Umbilical cord (tissue), 2 donors: ENCODE data around the gene COMMD1. TPM values are rescaled to one million over a fixed set of nuclear protein-coding genes. Genes with fewer than 3 reads are reported as not detected.
A peak's percentile ranks its signal among the peaks of the same experiment; 100 is the strongest.

Experiments used
- DNase-seq: peaks from one replicate; pipeline ENCODE4 v3.0.0-alpha.2; 2015; ENCODE audit warnings: low spot score
- total RNA-seq: library from RNA; depleted of rRNA; stranded (reverse); fragments of >200 nt; gene quantifications from one replicate; pipeline ENCODE4 v1.2.3, GENCODE V29; 2014; ENCODE audit warnings: low replicate concordance; ENCODE audit not compliant: insufficient read depth

COMMD1 gene
- total RNA-seq, 1 donor from 2014 or later = 47.2 TPM

DNA sequence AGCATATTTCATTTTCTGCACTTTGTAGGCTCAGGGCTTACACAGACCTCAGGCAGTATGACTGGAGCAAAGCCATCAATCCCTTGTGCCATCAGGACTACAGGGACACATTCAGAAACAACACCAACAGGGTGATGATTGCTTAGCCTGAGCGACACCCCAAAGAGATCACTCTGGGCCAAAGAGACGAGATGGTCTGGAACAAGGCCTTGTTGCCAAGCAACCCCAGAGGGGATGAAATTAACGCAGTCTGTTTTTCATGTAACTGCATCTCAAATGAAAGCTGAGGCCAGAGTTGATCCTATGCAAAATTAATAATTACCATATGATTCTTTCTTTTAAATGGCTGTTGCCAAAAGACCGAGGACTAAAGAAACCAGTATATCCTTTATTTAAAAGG, 270.3 kb downstream of the COMMD1 start:
- no peak for DNase-seq

GRCh38 chr2:62176801-62177200, 271.3 kb downstream of the COMMD1 start:
- DNase-seq = no peak

- DNase-seq = no peak
These were observed 272.0 kb downstream of the COMMD1 start for GRCh38 chr2:62177392-62178049.

DNA sequence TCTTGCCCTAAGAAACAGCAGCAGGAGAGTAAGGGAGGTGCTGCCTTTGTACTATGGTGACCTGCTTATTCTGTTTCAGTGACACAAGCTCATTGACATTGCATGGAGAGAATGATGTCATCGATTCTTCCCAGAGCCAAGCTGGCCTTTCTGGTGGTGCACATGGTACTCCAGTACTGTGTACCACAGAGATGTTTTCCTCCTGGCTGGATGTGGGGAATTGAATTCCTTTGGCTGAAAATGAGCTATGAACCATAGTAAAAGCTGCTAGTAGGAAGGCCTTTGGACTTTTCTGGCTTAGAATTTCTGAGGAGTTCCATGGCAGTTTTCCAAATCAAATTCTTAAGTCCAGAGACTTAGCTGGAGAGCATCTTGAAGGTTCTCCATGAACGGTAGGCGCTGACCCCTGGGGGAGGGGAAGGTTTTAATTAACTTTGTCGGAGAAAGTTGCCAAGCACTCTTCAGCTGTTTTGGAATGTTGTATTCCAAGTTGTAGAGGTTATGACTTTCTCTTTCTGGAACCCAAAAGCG, 273.3 kb downstream of the COMMD1 start:
- DNase-seq = no peak

DNA sequence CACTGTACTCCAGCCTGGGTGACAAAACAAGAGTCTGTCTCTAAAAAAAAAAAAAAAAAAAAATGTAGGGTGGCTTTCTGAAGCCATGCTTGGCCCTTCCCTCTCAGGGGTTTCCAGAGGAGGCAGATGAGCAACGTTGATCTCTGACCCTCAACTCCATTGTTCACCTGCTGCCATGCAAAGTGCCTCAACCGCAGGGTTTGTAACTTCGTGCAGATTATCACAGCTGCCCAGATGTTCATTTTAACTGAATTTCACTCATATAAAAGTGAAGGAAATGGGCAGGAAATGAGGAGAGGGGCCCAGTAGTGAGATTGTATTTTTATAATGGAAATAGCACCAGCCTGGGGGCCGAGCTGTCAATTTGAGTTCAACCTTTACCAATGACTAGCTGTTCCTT, 275.5 kb downstream of the COMMD1 start:
- DNase-seq = no peak

DNA sequence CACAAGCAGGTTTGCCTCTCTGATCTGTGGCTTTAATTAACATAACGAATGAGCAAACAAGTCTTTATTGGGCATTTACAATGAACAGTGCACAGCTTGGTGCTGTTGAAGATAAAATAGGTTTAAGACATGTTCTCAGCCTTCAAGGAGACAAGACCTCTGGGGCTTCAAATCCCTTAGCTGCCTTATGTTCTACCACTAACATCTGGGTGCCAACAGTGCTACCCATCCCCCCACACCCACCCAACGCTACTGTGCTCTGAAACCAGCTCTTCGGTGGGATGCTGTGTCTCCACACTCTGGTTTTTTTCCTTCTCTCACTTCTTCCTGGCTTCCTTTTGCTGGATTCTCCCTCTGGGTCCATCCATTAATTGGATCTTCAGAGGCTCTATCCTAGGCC, 276.4 kb downstream of the COMMD1 start:
- no peak for DNase-seq

GRCh38 chr2:62184512-62185230, 279.2 kb downstream of the COMMD1 start:
- peak; percentile 10 for DNase-seq

Other genes with a start within 250 kb of the COMMD1 start
- gene FAM161A, start 51.6 kb upstream of the COMMD1 start, total RNA-seq = 16.4 TPM
- 71.0 TPM for gene CCT4, start 17.0 kb upstream of the COMMD1 start, total RNA-seq